IMR-90 (cell line): ENCODE results near the gene PLCG2.

ENCODE experiments used
- CEBPB ChIP-seq: IDR thresholded peaks from 2 replicates; pipeline ENCODE4 v1.6.1; 2012; ENCODE audit warnings: low read depth, low read length, improper control_type of control experiment
- MXI1 ChIP-seq: IDR thresholded peaks from 2 replicates; pipeline ENCODE4 v1.6.1; 2012; ENCODE audit warnings: low read depth, mild to moderate bottlenecking, low read length, moderate library complexity, borderline replicate concordance
- POLR2A ChIP-seq: IDR thresholded peaks from 2 replicates; pipeline ENCODE4 v1.6.1; 2012; ENCODE audit warnings: mild to moderate bottlenecking, low read depth, low read length
- RCOR1 ChIP-seq: IDR thresholded peaks from 2 replicates; pipeline ENCODE4 v1.6.1; 2012; ENCODE audit warnings: mild to moderate bottlenecking, low read length, improper control_type of control experiment; ENCODE audit not compliant: insufficient replicate concordance
- TF ChIP-seq, protein P1 (sequence below): conservative IDR thresholded peaks from 2 replicates; pipeline ENCODE4 v1.5.1; 2012; ENCODE audit warnings: mild to moderate bottlenecking, low read depth, low read length, improper control_type of control experiment
- TF ChIP-seq, protein P2 (sequence below): fragments of 150-350 bp; IDR thresholded peaks from 2 replicates; pipeline ENCODE4 v1.6.1; 2016; ENCODE audit warnings: low read depth, mild to moderate bottlenecking, low read length, moderate library complexity, borderline replicate concordance

DNA sequence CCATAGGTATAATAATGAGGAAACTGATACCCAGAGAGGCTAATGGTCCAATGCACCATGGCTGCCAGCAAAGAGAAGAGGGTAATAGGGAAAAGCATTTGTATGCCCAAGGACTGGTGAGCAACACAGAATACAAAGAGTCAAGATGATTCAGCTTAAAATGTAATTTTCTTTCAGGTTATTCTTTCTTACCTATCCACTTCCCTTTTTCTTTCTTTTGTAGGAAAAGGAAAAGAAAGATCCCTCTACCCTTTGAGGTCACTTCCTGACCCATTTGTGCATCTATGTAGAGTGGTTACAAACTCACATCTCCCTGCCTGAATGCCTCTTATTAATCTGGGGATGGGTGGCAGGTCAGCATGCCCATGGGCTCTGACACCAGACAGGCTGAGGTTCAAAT lies 3.5 kb upstream of the PLCG2 start:
- TF ChIP-seq, protein P1, sequence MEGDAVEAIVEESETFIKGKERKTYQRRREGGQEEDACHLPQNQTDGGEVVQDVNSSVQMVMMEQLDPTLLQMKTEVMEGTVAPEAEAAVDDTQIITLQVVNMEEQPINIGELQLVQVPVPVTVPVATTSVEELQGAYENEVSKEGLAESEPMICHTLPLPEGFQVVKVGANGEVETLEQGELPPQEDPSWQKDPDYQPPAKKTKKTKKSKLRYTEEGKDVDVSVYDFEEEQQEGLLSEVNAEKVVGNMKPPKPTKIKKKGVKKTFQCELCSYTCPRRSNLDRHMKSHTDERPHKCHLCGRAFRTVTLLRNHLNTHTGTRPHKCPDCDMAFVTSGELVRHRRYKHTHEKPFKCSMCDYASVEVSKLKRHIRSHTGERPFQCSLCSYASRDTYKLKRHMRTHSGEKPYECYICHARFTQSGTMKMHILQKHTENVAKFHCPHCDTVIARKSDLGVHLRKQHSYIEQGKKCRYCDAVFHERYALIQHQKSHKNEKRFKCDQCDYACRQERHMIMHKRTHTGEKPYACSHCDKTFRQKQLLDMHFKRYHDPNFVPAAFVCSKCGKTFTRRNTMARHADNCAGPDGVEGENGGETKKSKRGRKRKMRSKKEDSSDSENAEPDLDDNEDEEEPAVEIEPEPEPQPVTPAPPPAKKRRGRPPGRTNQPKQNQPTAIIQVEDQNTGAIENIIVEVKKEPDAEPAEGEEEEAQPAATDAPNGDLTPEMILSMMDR: no peak
- TF ChIP-seq CEBPB: no peak
- TF ChIP-seq, protein P2, sequence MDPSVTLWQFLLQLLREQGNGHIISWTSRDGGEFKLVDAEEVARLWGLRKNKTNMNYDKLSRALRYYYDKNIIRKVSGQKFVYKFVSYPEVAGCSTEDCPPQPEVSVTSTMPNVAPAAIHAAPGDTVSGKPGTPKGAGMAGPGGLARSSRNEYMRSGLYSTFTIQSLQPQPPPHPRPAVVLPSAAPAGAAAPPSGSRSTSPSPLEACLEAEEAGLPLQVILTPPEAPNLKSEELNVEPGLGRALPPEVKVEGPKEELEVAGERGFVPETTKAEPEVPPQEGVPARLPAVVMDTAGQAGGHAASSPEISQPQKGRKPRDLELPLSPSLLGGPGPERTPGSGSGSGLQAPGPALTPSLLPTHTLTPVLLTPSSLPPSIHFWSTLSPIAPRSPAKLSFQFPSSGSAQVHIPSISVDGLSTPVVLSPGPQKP: no peak
- TF ChIP-seq POLR2A: no peak
- no peak for TF ChIP-seq MXI1
- TF ChIP-seq RCOR1: no peak
